DOHH2 (cell line): ENCODE measurements around the gene NMNAT2.

ENCODE experiments used
- CTCF ChIP-seq: fragments of 200-600 bp; sonication (generic); IDR thresholded peaks from one replicate; pipeline ENCODE4 v1.5.1; 2014; ENCODE audit warnings: antibody characterized with exemption, mild to moderate bottlenecking, low read depth, low read length; ENCODE audit not compliant: poor library complexity, severe bottlenecking
- EZH2phosphoT487 ChIP-seq: fragments of 200-600 bp; sonication (generic); IDR thresholded peaks from 2 replicates; pipeline ENCODE4 v1.6.1; 2017; ENCODE audit warnings: borderline replicate concordance, mild to moderate bottlenecking, antibody characterized with exemption, low read length, moderate library complexity, mixed read lengths

GRCh38 chr1:183245357-183245756 is 172.8 kb downstream of the NMNAT2 start:
- TF ChIP-seq CTCF (no peak), EZH2phosphoT487 (no peak)
